Adrenal gland (tissue), 12 donors: ENCODE results near the gene SLC22A7. TPM values are rescaled to one million over a fixed set of nuclear protein-coding genes. Genes with fewer than 3 reads are reported as not detected.

ENCODE experiments used
- DNase-seq, 7 donors: peaks; one replicate each; pipeline ENCODE4 v3.0.0-alpha.2; 2019 to 2020
- H3K27ac ChIP-seq, 5 donors: fragments of 200-600 bp; sonication (generic) in 4 of 5; 1 replicate in 3 of 5; 2 replicates in 2 of 5; pipeline versions ENCODE4 v1.5.1 to v1.8.0; 2016 to 2020; ENCODE audit warnings: mild to moderate bottlenecking in 1 of 5
- H3K27me3 ChIP-seq: fragments of 200-600 bp; 2 replicates; pipeline ENCODE4 v1.8.0; 2021
- H3K36me3 ChIP-seq, 2 donors: fragments of 200-600 bp; replicated peaks in 1 of 2; 1 replicate in 1 of 2; 2 replicates in 1 of 2; pipeline versions ENCODE4 v1.5.1 to v1.8.0; 2018 to 2022
- H3K4me1 ChIP-seq, 2 donors: fragments of 200-600 bp; replicated peaks in 1 of 2; 1 replicate in 1 of 2; 2 replicates in 1 of 2; pipeline versions ENCODE4 v1.5.1 to v1.8.0; 2018 to 2021
- H3K4me3 ChIP-seq, 4 donors: fragments of 200-600 bp; sonication (generic) in 3 of 4; one replicate each; pipeline ENCODE4 v1.5.1; 2016 to 2018
- H3K9me3 ChIP-seq, 3 donors: fragments of 200-600 bp; sonication (generic) in 1 of 3; replicated peaks in 1 of 3; 1 replicate in 2 of 3; 2 replicates in 1 of 3; pipeline versions ENCODE4 v1.5.1 to v1.8.0; 2016 to 2021
- POLR2A ChIP-seq, 2 donors: fragments of 450-650 bp; IDR thresholded peaks; one replicate each; pipeline ENCODE4 v1.6.1; 2017; ENCODE audit warnings: antibody characterized with exemption in 2 of 2, mild to moderate bottlenecking in 2 of 2, moderate library complexity in 1 of 2
- WGBS, 4 donors: extraction: QIAGEN DNeasy Blood & Tissue Kit in 2 of 4; methylation state at CpG; one replicate each; pipeline versions ENCODE4 v1.1.5 to v1.1.7; 2013 to 2017; 5-methylcytosine and 5-hydroxymethylcytosine counted together
- intact Hi-C, 2 donors: fragments of 100-400 bp; cut with DNase I; formaldehyde crosslinking; loops; one replicate each; pipeline versions ENCODE4 v1.14.1 to v1.15.0; 2022 to 2023
- polyA plus RNA-seq, 3 donors: library from polyadenylated mRNA; stranded (reverse); fragments of 200-250 nt in 2 of 3; fragments of 350-450 nt in 1 of 3; fragmentation: Illumina TruSeq in 1 of 3; extraction: RNeasy Lipid Tissue Mini Kit (QIAGEN cat#74804) in 1 of 3; gene quantifications; one replicate each; pipeline ENCODE4 v1.2.3, GENCODE V29; 2013 to 2014
- total RNA-seq, 9 donors: library from RNA; depleted of rRNA in 4 of 9; stranded (reverse); fragments of >200 nt in 4 of 9; fragments of 120-200 nt in 1 of 9; fragmentation: NEBNext Ultra II Directional in 1 of 9; extraction: Animal tissue kit (Norgen Biotek cat#: 25700) in 1 of 9; gene quantifications; one replicate each; pipeline versions ENCODE4 v1.1.0 to v1.2.4, GENCODE V29; 2013 to 2023
- TF ChIP-seq, protein P1 (sequence below), 6 experiments: fragments of 450-650 bp in 4 of 6; fragments of 200-600 bp in 2 of 6; sonication (generic) in 1 of 6; IDR thresholded peaks; 1 replicate in 5 of 6; 2 replicates in 1 of 6; pipeline versions ENCODE4 v1.5.1 to v1.8.0; 2016 to 2021; ENCODE audit warnings: antibody characterized with exemption in 6 of 6, mild to moderate bottlenecking in 2 of 6, moderate library complexity in 1 of 6
- donor health status: healthy with polysubstance abuse.
- donor health status: Bipolar disorder and iron deficiency.
- donor health status: DM: yes; HTN: yes; CAD: no.
- donor health status: DM: no; HTN: no; CAD: no.
- donor health status: DM: no; HTN: no; CAD: no.
- donor health status: DM: yes; HTN: yes; CAD: no.

Gene SLC22A7
- total and polyA plus RNA-seq, 12 donors = 0.14 TPM; not detected in 11

GRCh38 chr6:43278524-43279078 lies 19.5 kb upstream of the SLC22A7 start:
- Histone ChIP-seq H3K36me3 (no peaks in the 10 kb centered on the region), H3K27ac (no peak overlapping the region), H3K4me3 (no peak overlapping the region), H3K27me3 (peaks cover 8% of the 10 kb centered on the region), H3K4me1 (peaks cover 0 to 9% of the 10 kb centered on the region in 2 donors), H3K9me3 (no peaks in the 10 kb centered on the region)
- no peak for DNase-seq
- WGBS, 4 donors = 66 to 95% (median 80%) methylated on average over 4 of the region's 4 CpGs
- TF ChIP-seq POLR2A (IDR thresholded peaks at IDR 0.05) = no peak
- TF ChIP-seq, protein P1, sequence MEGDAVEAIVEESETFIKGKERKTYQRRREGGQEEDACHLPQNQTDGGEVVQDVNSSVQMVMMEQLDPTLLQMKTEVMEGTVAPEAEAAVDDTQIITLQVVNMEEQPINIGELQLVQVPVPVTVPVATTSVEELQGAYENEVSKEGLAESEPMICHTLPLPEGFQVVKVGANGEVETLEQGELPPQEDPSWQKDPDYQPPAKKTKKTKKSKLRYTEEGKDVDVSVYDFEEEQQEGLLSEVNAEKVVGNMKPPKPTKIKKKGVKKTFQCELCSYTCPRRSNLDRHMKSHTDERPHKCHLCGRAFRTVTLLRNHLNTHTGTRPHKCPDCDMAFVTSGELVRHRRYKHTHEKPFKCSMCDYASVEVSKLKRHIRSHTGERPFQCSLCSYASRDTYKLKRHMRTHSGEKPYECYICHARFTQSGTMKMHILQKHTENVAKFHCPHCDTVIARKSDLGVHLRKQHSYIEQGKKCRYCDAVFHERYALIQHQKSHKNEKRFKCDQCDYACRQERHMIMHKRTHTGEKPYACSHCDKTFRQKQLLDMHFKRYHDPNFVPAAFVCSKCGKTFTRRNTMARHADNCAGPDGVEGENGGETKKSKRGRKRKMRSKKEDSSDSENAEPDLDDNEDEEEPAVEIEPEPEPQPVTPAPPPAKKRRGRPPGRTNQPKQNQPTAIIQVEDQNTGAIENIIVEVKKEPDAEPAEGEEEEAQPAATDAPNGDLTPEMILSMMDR (IDR thresholded peaks at IDR 0.05) = no peak
- intact Hi-C loops = no loop called here

GRCh38 chr6:43280234-43280633 lies 17.8 kb upstream of the SLC22A7 start:
- no peak overlapping the region for H3K4me3 ChIP-seq
- no peaks in the 10 kb centered on the region for H3K36me3 ChIP-seq
- DNase-seq = no peak
- H3K27ac ChIP-seq = no peak overlapping the region
- TF ChIP-seq POLR2A (IDR thresholded peaks at IDR 0.05) = no peak
- TF ChIP-seq, protein P1 (IDR thresholded peaks at IDR 0.05) = no peak
- H3K4me1 ChIP-seq = peaks cover 0 to 6% of the 10 kb centered on the region in 2 donors
- H3K9me3 ChIP-seq = no peaks in the 10 kb centered on the region
- H3K27me3 ChIP-seq = peaks cover 1% of the 10 kb centered on the region
- intact Hi-C loops = no loop called here
- WGBS, 4 donors = 86 to 100% (median 87%) methylated on average over 2 of the region's 2 CpGs

GRCh38 chr6:43282060-43282459 lies 16.0 kb upstream of the SLC22A7 start:
- Histone ChIP-seq H3K36me3 (no peaks in the 10 kb centered on the region), H3K27me3 (no peaks in the 10 kb centered on the region), H3K9me3 (no peaks in the 10 kb centered on the region), H3K27ac (no peak overlapping the region), H3K4me1 (peaks cover 4 to 5% of the 10 kb centered on the region in 2 donors), H3K4me3 (no peak overlapping the region)
- 62 to 70% (median 67%) methylated on average over 5 to 9 of the region's 9 CpGs for WGBS, 4 donors
- intact Hi-C loops = no loop called here
- DNase-seq = no peak
- TF ChIP-seq POLR2A (IDR thresholded peaks at IDR 0.05) = no peak
- TF ChIP-seq, protein P1 (IDR thresholded peaks at IDR 0.05) = no peak

DNA sequence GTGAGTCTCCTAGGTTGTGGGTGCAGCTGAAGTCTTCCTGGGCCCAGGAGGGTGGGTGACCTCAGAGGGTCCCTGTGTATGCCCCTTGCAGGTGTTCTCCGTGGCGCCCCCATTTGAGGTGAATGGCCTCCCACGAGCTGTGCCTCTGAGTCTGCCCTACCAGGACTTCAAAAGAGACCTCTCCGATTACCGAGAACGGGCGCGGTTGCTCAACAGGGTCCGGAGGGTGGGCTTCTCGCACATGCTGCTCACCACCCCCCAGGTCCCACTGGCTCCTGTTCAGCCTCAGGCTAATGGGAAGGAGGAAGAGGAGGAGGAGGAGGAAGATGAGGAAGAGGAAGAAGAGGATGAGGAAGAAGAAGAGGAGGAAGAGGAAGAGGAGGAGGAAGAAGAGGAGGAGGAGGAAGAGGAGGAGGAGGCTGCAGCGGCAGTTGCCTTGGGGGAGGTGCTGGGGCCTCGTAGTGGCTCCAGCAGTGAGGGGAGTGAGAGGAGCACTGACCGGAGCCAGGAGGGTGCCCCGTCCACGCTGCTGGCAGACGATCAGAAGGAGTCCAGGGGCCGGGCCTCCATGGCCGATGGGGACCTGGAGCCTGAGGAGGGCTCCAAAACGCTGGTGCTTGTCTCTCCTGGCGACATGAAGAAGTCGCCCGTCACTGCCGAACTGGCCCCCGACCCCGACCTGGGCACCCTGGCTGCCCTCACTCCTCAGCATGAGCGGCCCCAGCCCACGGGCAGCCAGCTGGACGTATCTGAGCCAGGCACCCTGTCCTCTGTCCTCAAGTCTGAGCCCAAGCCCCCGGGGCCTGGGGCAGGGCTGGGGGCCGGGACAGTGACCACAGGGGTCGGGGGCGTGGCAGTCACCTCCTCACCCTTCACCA lies 15.2 kb upstream of the SLC22A7 start:
- H3K4me3 ChIP-seq = no peak overlapping the region
- WGBS, 4 donors = 70 to 82% (median 79%) methylated on average over 19 to 32 of the region's 32 CpGs
- TF ChIP-seq, protein P1 (IDR thresholded peaks at IDR 0.05) = no peak
- no peak for TF ChIP-seq POLR2A (IDR thresholded peaks at IDR 0.05)
- peaks cover 10 to 11% of the 10 kb centered on the region in 2 donors for H3K4me1 ChIP-seq
- no peaks in the 10 kb centered on the region for H3K27me3 ChIP-seq
- H3K36me3 ChIP-seq = no peaks in the 10 kb centered on the region
- DNase-seq = no peak
- H3K27ac ChIP-seq = no peak overlapping the region
- H3K9me3 ChIP-seq = no peaks in the 10 kb centered on the region
- intact Hi-C loops = no loop called here
